Stimulated activated CD4-positive, alpha-beta T cell treated with anti-CD3 and anti-CD28 coated beads, Interleukin-12 subunit alpha, Interleukin-12 subunit beta, amount 100 ng/mL, for 4 hours (primary cell): ENCODE measurements around the gene ATF6.
"Not testable (repeated sequence)": the region's sequence is repeated elsewhere in the genome, so short reads cannot be mapped to it uniquely, and the experiment has no call there.

Source experiments
- DNase-seq: peaks from one replicate; pipeline ENCODE4 v3.0.0-alpha.2; 2020

ATF6 gene

GRCh38 chr1:161735837-161736236, 30.3 kb upstream of the ATF6 start:
- DNase-seq, result no peak

GRCh38 chr1:161736335-161736969, 29.7 kb upstream of the ATF6 start:
- no peak for DNase-seq

- no peak for DNase-seq
Observed at GRCh38 chr1:161737625-161738024, 28.5 kb upstream of the ATF6 start.

- DNase-seq, result no peak
Observed at GRCh38 chr1:161738627-161739287, 27.4 kb upstream of the ATF6 start.

- no peak for DNase-seq
Observed at GRCh38 chr1:161739865-161740566, 26.1 kb upstream of the ATF6 start.

GRCh38 chr1:161740921-161741320, 25.2 kb upstream of the ATF6 start:
- DNase-seq, result no peak

- DNase-seq, result no peak
Observed at GRCh38 chr1:161743231-161743630, 22.9 kb upstream of the ATF6 start.

- no peak for DNase-seq
Observed at GRCh38 chr1:161747801-161748200, 18.3 kb upstream of the ATF6 start.

GRCh38 chr1:161749509-161750407, 16.4 kb upstream of the ATF6 start, which contains the start of gene DUSP12:
Gene DUSP12 (plus strand): TSS chr1:161749786. CDS start chr1:161749802, 16 bp downstream.
- DNase-seq, result peak; percentile 82

- no peak for DNase-seq
Observed at GRCh38 chr1:161763522-161764098, 2.5 kb upstream of the ATF6 start.

GRCh38 chr1:161768461-161768860, 2.3 kb downstream of the ATF6 start:
- DNase-seq, result no peak

GRCh38 chr1:161768986-161769672, 3.0 kb downstream of the ATF6 start:
- no peak for DNase-seq

- DNase-seq, result not testable (repeated sequence)
Observed at GRCh38 chr1:161769673-161770045, 3.5 kb downstream of the ATF6 start.

- DNase-seq, result no peak
Observed at GRCh38 chr1:161770250-161770649, 4.1 kb downstream of the ATF6 start.

GRCh38 chr1:161771161-161771560, 5.0 kb downstream of the ATF6 start:
- no peak for DNase-seq

- no peak for DNase-seq
Observed at GRCh38 chr1:161771973-161772372, 5.9 kb downstream of the ATF6 start.

- no peak for DNase-seq
Observed at GRCh38 chr1:161772397-161772796, 6.3 kb downstream of the ATF6 start.

GRCh38 chr1:161773791-161774190, 7.7 kb downstream of the ATF6 start:
- no peak for DNase-seq

- DNase-seq, result no peak
Observed at GRCh38 chr1:161777261-161777660, 11.1 kb downstream of the ATF6 start.

GRCh38 chr1:161778522-161778921, 12.4 kb downstream of the ATF6 start:
- no peak for DNase-seq

GRCh38 chr1:161779393-161779792, 13.3 kb downstream of the ATF6 start:
- DNase-seq, result no peak

GRCh38 chr1:161781995-161782394, 15.9 kb downstream of the ATF6 start:
- no peak for DNase-seq
